Tibial nerve (tissue), 4 donors: ENCODE data around the gene DAND5. TPM values are rescaled to one million over a fixed set of nuclear protein-coding genes. Genes with fewer than 3 reads are reported as not detected.

Experiments used
- DNase-seq, 2 donors: peaks; one replicate each; pipeline ENCODE4 v3.0.0-alpha.2; 2019; ENCODE audit warnings: low spot score in 2 of 2
- H3K27ac ChIP-seq, 4 donors: fragments of 200-600 bp; sonication (generic) in 3 of 4; one replicate each; pipeline ENCODE4 v1.5.1; 2017 to 2019; ENCODE audit warnings: mild to moderate bottlenecking in 1 of 4
- H3K27me3 ChIP-seq, 2 donors: fragments of 200-600 bp; sonication (generic) in 1 of 2; one replicate each; pipeline versions ENCODE4 v1.5.1 to v1.6.0; 2017 to 2019
- H3K36me3 ChIP-seq, 3 donors: fragments of 200-600 bp; sonication (generic); one replicate each; pipeline ENCODE4 v1.5.1; 2018 to 2019
- H3K4me1 ChIP-seq, 4 donors: fragments of 200-600 bp; sonication (generic) in 3 of 4; one replicate each; pipeline ENCODE4 v1.5.1; 2017 to 2019
- H3K4me3 ChIP-seq, 4 donors: fragments of 200-600 bp; sonication (generic) in 3 of 4; one replicate each; pipeline ENCODE4 v1.5.1; 2017 to 2019; ENCODE audit warnings: mild to moderate bottlenecking in 1 of 4, moderate library complexity in 1 of 4
- H3K9me3 ChIP-seq, 4 donors: fragments of 200-600 bp; sonication (generic) in 3 of 4; one replicate each; pipeline ENCODE4 v1.5.1; 2017 to 2019
- CTCF ChIP-seq, 5 experiments: fragments of 200-600 bp in 3 of 5; fragments of 450-650 bp in 2 of 5; sonication (generic) in 3 of 5; IDR thresholded peaks; one replicate each; pipeline ENCODE4 v1.5.1; 2016 to 2019; ENCODE audit warnings: antibody characterized with exemption in 5 of 5, mild to moderate bottlenecking in 3 of 5, moderate library complexity in 2 of 5
- EP300 ChIP-seq, 2 donors: sonication (generic); formaldehyde crosslinking; IDR thresholded peaks; one replicate each; pipeline ENCODE4 v1.6.1; 2017; ENCODE audit warnings: antibody characterized with exemption in 2 of 2, mild to moderate bottlenecking in 1 of 2
- POLR2A ChIP-seq, 2 donors: fragments of 450-650 bp; IDR thresholded peaks; one replicate each; pipeline ENCODE4 v1.6.1; 2017; ENCODE audit warnings: antibody characterized with exemption in 2 of 2, mild to moderate bottlenecking in 2 of 2, moderate library complexity in 2 of 2
- WGBS, 2 donors: methylation state at CpG; one replicate each; pipeline ENCODE4 v1.1.5; 2018; 5-methylcytosine and 5-hydroxymethylcytosine counted together
- total RNA-seq, 4 donors: library from RNA; depleted of rRNA; stranded (reverse); fragments of >200 nt; gene quantifications; one replicate each; pipeline ENCODE4 v1.1.0, GENCODE V29; 2016

The DAND5 gene
- total RNA-seq, 4 donors from 2014 or later, result not detected

- DNase-seq, result no peak
- TF ChIP-seq CTCF (IDR thresholded peaks at IDR 0.05) (no peak), EP300 (IDR thresholded peaks at IDR 0.05) (no peak), POLR2A (IDR thresholded peaks at IDR 0.05) (no peak)
- H3K9me3 ChIP-seq, result no peaks in the 10 kb centered on the region
- no peaks in the 10 kb centered on the region for H3K36me3 ChIP-seq
- no peak overlapping the region for H3K27ac ChIP-seq
- peaks cover 0 to 32% (median 10%) of the 10 kb centered on the region in 4 donors for H3K4me1 ChIP-seq
- 77% methylated on average over 8 to 10 of the region's 10 CpGs for WGBS, 2 donors
- H3K27me3 ChIP-seq, result no peaks in the 10 kb centered on the region
- H3K4me3 ChIP-seq, result no peak overlapping the region
These were observed 18.4 kb downstream of the DAND5 start for GRCh38 chr19:12987781-12988180.

GRCh38 chr19:12990431-12990830 lies 21.1 kb downstream of the DAND5 start:
- Histone ChIP-seq H3K9me3 (no peaks in the 10 kb centered on the region), H3K27ac (no peak overlapping the region), H3K27me3 (no peaks in the 10 kb centered on the region), H3K4me1 (peaks cover 0 to 12% (median 3%) of the 10 kb centered on the region in 4 donors), H3K36me3 (no peaks in the 10 kb centered on the region), H3K4me3 (no peak overlapping the region)
- TF ChIP-seq CTCF (IDR thresholded peaks at IDR 0.05) (no peak), POLR2A (IDR thresholded peaks at IDR 0.05) (no peak), EP300 (IDR thresholded peaks at IDR 0.05) (no peak)
- no peak for DNase-seq
- WGBS, 2 donors, result 41 to 44% methylated on average over 22 of the region's 22 CpGs

GRCh38 chr19:12990853-12991252 lies 21.5 kb downstream of the DAND5 start:
- WGBS, 2 donors, result 68 to 85% methylated on average over 3 of the region's 3 CpGs
- no peak for DNase-seq
- peaks cover 0 to 8% (median under 1%) of the 10 kb centered on the region in 4 donors for H3K4me1 ChIP-seq

GRCh38 chr19:12991296-12991695 lies 21.9 kb downstream of the DAND5 start:
- Histone ChIP-seq H3K4me1 (peaks cover 0 to 4% (median 0%) of the 10 kb centered on the region in 4 donors), H3K36me3 (no peaks in the 10 kb centered on the region), H3K27ac (no peak overlapping the region), H3K9me3 (no peaks in the 10 kb centered on the region), H3K4me3 (no peak overlapping the region), H3K27me3 (no peaks in the 10 kb centered on the region)
- WGBS, 2 donors, result 94 to 95% methylated on average over 5 of the region's 5 CpGs
- TF ChIP-seq EP300 (IDR thresholded peaks at IDR 0.05) (no peak), CTCF (IDR thresholded peaks at IDR 0.05) (no peak), POLR2A (IDR thresholded peaks at IDR 0.05) (no peak)
- no peak for DNase-seq

More at GRCh38 chr19:12990853-12991252, 21.5 kb downstream of the DAND5 start:
- no peaks in the 10 kb centered on the region for H3K27me3 ChIP-seq
- H3K36me3 ChIP-seq, result no peaks in the 10 kb centered on the region
- TF ChIP-seq EP300 (IDR thresholded peaks at IDR 0.05) (no peak), CTCF (IDR thresholded peaks at IDR 0.05) (no peak)
- H3K27ac ChIP-seq, result no peak overlapping the region
- H3K9me3 ChIP-seq, result no peaks in the 10 kb centered on the region
- H3K4me3 ChIP-seq, result no peak overlapping the region

- H3K4me3 ChIP-seq, result no peak overlapping the region
- H3K9me3 ChIP-seq, result no peaks in the 10 kb centered on the region
- DNase-seq, result no peak
- 93% methylated on average over 11 of the region's 11 CpGs for WGBS, 2 donors
- TF ChIP-seq CTCF (IDR thresholded peaks at IDR 0.05), result no peak
- no peak for TF ChIP-seq EP300 (IDR thresholded peaks at IDR 0.05)
- no peak for TF ChIP-seq POLR2A (IDR thresholded peaks at IDR 0.05)
- no peak overlapping the region for H3K27ac ChIP-seq
- no peaks in the 10 kb centered on the region for H3K27me3 ChIP-seq
- H3K4me1 ChIP-seq, result peaks cover 0 to 18% (median 11%) of the 10 kb centered on the region in 4 donors
- H3K36me3 ChIP-seq, result no peaks in the 10 kb centered on the region
These were observed 23.4 kb downstream of the DAND5 start for GRCh38 chr19:12992729-12993128.
